ENCODE measurements around the gene PSMA7. TPM values are rescaled to one million over a fixed set of nuclear protein-coding genes. Genes with fewer than 3 reads are reported as not detected.

PSMA7 gene
- total RNA-seq: 100 to 1,000 TPM; 154 to 241 (median 234) TPM

DNA sequence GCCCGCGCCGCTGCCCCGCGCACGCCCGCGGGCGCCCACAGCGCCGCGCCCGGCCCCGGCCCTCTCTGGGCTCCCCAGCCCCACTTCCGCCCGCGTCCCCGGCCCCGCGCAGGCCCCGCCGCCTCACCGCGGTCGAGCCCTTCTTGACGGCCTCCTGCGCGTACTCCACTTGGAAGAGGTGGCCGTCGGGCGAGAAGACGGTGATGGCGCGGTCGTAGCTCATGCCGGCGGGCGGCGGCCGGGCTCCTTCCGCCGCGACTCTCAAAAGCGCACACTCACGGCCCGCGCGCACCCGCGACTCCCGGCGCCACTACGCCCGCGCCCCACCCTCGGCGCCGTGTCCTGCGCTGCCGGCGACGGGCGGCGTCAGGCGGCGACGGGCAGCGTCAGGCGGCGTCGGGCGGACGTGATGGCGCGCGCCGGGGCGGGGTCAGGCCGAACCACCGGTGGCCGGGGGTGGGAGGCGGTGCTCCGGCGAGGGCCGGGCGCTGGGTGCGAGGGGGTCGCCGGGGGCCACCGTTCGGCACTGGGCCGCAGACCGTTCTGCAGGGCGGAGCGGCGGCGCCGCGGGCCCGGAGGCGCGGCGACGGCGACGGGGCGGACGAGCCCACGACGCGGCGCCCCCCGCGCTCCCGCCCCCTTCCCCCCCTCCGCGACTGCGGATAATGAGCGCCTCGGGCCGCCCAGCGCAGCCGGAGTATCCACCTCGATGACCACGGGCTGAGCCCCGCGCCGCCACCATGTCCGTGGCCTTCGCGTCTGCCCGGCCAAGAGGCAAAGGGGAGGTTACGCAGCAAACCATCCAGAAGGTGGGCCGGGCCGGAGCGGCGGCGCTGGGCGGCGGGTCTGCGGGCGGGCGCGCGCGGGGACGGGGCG lies at the start of gene PSMA7, which contains the start of gene SS18L1:
PSMA7 (minus strand) TSS at position 314 of the 876 bp plus-strand sequence; CDS start at position 223, 91 bp downstream.
SS18L1 (plus strand) TSS at position 689 of the 876 bp plus-strand sequence; CDS start at position 741, 52 bp downstream.
- Histone ChIP-seq H3K36me3 (peaks cover 0 to 21% (median 10%) of the 10 kb centered on the region in 4 donors), H3K27ac (peak within 1 kb of the TSS; percentile 93 to 97 (median 95)), H3K9me3 (no peaks in the 10 kb centered on the region), H3K27me3 (no peaks in the 10 kb centered on the region), H3K4me1 (peaks cover 22 to 33% (median 27%) of the 10 kb centered on the region in 4 donors), H3K4me3 (peak within 1 kb of the TSS; percentile 89 to 98 (median 94))
- WGBS, 2 donors (ENCODE audit: low coverage in 1 of 2): 1% methylated on average over 30 of the region's 148 CpGs; no CpG with 5 or more reads in 1 of the 2 donors
- TF ChIP-seq POLR2AphosphoS5 (IDR thresholded peaks at IDR 0.05) (peak; percentile 91 to 95 (median 94)), EP300 (IDR thresholded peaks at IDR 0.05; ENCODE audit: low read depth) (no peak), POLR2A (IDR thresholded peaks at IDR 0.05) (peak; percentile 81)
- in situ Hi-C loops (cut with MboI; ENCODE audit: low pct_ligation_motif_present in 1 of 4, low pct_unique_long_range_greater_than_20kb in 1 of 4, low sequenced_read_pairs in 3 of 4) (loop anchor here in 2 of 4 donors (10.0 kb wide), 2 partner anchors 119 to 129 kb away; no protein-coding TSS in a partner anchor), intact Hi-C loops (cut with DNase I; ENCODE audit: low total_unique reads) (no loop called here)
- peak; percentile 89 for DNase-seq

GRCh38 chr20:62192635-62193034 lies 49.4 kb upstream of the PSMA7 start:
- WGBS, 2 donors (ENCODE audit: low coverage in 1 of 2): 90 to 100% methylated on average over 2 to 10 of the region's 10 CpGs
- DNase-seq: no peak
- in situ Hi-C loops (cut with MboI; ENCODE audit: low pct_ligation_motif_present in 1 of 4, low pct_unique_long_range_greater_than_20kb in 1 of 4, low sequenced_read_pairs in 3 of 4): no loop called here

GRCh38 chr20:62191781-62192559 lies 48.8 kb upstream of the PSMA7 start:
- no peak overlapping the region for H3K4me3 ChIP-seq
- no peak for DNase-seq
- intact Hi-C loops (cut with DNase I; ENCODE audit: low total_unique reads): no loop called here

More at GRCh38 chr20:62192635-62193034, 49.4 kb upstream of the PSMA7 start:
- no peak for TF ChIP-seq CTCF (IDR thresholded peaks at IDR 0.05)
- no peak for TF ChIP-seq POLR2A (IDR thresholded peaks at IDR 0.05)
- TF ChIP-seq EP300 (IDR thresholded peaks at IDR 0.05; ENCODE audit: low read depth): no peak
- no peak for TF ChIP-seq POLR2AphosphoS5 (IDR thresholded peaks at IDR 0.05)
- H3K27me3 ChIP-seq: no peaks in the 10 kb centered on the region
- intact Hi-C loops (cut with DNase I; ENCODE audit: low total_unique reads): no loop called here
- peaks cover 0 to under 1% (median under 1%) of the 10 kb centered on the region in 4 donors for H3K4me1 ChIP-seq
- peaks cover 0 to 18% (median 3%) of the 10 kb centered on the region in 4 donors for H3K36me3 ChIP-seq
- H3K9me3 ChIP-seq: no peaks in the 10 kb centered on the region
- no peak overlapping the region for H3K4me3 ChIP-seq
- H3K27ac ChIP-seq: no peak overlapping the region

More at GRCh38 chr20:62191781-62192559, 48.8 kb upstream of the PSMA7 start:
- WGBS, 2 donors (ENCODE audit: low coverage in 1 of 2): 89% methylated on average over 14 of the region's 14 CpGs; no CpG with 5 or more reads in 1 of the 2 donors
- Histone ChIP-seq H3K36me3 (peaks cover 0 to 12% (median 2%) of the 10 kb centered on the region in 4 donors), H3K9me3 (no peaks in the 10 kb centered on the region), H3K4me1 (peaks cover 0 to 7% (median 3%) of the 10 kb centered on the region in 4 donors), H3K27ac (no peak overlapping the region), H3K27me3 (no peaks in the 10 kb centered on the region)
- in situ Hi-C loops (cut with MboI; ENCODE audit: low pct_ligation_motif_present in 1 of 4, low pct_unique_long_range_greater_than_20kb in 1 of 4, low sequenced_read_pairs in 3 of 4): no loop called here
- no peak for TF ChIP-seq EP300 (IDR thresholded peaks at IDR 0.05; ENCODE audit: low read depth)
- no peak for TF ChIP-seq CTCF (IDR thresholded peaks at IDR 0.05)
- TF ChIP-seq POLR2A (IDR thresholded peaks at IDR 0.05): no peak
- no peak for TF ChIP-seq POLR2AphosphoS5 (IDR thresholded peaks at IDR 0.05)

Data from transverse colon (tissue), 4 donors.